HG03575 (cell line): ENCODE results near the gene CREB3L1.

ENCODE experiments used
- ATAC-seq: cut with Tn5 transposase; IDR thresholded peaks from one replicate; pipeline ENCODE4 v1.9.1; 2021; ENCODE audit not compliant: unreplicated experiment, insufficient number of reproducible peaks, low FRiP score; ENCODE audit errors: extremely low read depth

Gene CREB3L1

GRCh38 chr11:46352063-46352841 lies 74.8 kb downstream of the CREB3L1 start:
- no peak for ATAC-seq

GRCh38 chr11:46353698-46354097 lies 76.2 kb downstream of the CREB3L1 start:
- no peak for ATAC-seq

- ATAC-seq: no peak
These were observed 79.5 kb downstream of the CREB3L1 start for GRCh38 chr11:46356924-46357482.

- ATAC-seq: no peak
These were observed 80.0 kb downstream of the CREB3L1 start for GRCh38 chr11:46357483-46357936.

GRCh38 chr11:46359953-46360352 lies 82.5 kb downstream of the CREB3L1 start:
- no peak for ATAC-seq

DNA sequence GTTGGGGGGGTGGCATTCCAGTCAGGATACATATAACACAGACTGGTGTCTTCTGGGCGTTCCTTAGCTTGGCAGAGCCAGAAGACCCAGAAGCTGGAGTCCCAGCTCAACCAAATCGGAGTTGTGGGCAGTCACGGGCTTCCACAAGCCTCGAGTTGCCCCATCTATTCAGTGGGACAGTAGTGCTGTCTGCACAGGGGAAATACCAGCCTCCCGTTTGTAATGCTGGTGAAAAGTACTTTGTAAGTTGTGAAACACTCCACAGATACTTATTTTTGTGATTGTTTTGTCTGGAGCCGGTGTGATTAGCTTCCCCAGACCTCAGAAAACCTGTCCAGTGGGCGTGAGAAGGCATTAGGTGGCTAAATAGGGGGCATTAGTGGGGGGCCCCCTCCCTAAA lies 83.4 kb downstream of the CREB3L1 start:
- ATAC-seq: no peak

DNA sequence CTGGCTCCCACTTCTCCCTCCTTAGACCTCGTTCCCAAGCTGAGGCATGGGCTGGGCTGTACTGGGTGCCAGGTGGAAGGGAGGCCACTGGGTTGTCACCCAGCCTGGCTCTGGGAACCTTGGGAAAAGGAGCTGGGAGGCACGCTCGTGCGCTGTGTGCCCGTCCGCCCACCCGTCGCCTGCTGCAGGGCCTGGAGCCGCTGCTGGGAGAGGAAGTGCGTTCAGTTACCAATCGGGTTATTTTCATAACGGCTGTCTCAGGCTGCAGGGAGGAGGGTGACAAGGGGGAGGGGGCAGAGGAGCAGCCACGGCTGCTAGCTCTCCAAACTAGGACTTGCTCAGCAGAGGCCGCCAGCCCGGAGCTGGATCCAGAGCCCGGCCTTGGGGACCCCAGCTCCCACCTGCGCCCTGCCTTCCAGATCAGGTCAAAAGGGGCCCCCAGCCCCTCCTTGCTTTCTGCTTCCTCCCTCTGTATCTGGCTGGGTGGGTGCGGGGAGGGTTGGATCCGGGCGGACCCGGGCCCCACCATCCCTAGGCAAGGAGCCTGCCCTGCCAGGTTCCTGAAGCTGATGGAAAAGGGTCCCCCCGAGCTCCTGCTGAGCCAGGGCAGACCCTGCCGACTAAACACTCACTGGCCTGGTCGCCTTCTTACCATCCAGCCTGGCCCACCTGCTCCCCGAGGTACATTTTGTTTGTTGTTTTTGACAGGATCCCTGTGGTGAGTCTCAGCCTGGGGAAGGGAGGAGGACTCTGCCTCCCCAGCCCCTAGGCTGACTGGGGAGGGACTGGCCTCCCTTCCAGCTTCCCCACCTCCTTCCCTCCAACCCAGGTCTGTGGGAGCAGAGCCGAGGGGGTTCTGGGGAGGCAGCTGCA lies 84.1 kb downstream of the CREB3L1 start:
- no peak for ATAC-seq

GRCh38 chr11:46362156-46363030 lies 84.9 kb downstream of the CREB3L1 start:
- no peak for ATAC-seq

GRCh38 chr11:46363031-46363407 lies 85.6 kb downstream of the CREB3L1 start:
- ATAC-seq: no peak

GRCh38 chr11:46363455-46364005 lies 86.1 kb downstream of the CREB3L1 start:
- ATAC-seq: no peak

DNA sequence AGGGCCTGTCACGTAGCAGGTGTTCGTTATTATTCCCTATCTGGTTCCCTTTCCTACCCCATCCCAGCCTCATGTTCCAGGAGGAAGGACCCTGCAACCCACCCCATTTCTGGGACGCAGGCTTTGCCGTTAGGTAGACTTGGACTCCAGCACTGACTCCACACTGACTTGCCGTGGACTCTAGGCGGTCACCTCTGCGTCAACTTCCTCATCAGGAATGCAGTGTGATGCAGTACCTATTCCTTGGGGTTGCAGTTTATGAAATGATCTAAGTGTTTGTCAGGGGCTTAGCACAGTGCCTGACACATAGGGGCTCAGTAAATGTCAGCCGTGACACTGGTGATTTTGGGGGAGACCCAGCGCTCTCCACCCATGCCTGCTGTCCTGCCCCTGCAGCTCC lies 86.6 kb downstream of the CREB3L1 start:
- no peak for ATAC-seq

DNA sequence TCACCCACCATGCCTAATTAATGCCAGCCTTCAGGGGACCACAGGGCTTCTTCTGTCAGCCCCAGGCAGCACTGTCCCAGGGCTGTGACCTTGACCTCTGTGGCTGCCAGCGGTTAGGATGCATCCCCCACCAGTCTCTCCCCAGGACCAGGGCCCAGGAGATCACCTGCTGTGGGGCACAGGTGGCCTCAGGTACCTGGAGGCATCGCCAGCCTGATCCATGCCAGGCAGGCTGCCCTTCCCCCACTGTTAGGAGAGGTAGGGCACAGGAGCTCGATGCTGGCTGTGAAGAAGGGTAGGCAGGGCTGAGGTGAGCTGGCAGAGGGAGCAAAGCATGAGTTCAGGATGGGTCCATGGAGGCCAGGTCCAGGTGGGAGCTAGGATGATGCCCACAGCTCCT lies 87.3 kb downstream of the CREB3L1 start:
- ATAC-seq: no peak

DNA sequence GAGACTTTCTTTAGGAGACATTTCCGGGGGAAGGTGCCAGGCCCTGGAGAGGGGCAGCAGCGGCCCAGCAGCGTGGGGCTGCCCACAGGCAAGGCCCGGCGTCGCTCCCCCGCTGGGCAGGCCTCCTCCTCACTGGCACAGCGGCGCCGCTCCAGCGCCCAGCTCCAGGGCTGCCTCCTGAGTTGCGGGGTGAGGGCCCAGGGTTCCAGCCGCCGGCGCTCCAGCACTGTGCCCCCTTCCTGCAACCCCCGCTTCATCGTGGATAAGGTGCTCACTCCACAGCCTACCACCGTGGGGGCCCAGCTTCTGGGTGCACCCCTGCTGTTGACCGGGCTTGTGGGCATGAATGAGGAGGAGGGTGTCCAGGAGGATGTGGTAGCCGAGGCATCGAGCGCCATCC lies 88.8 kb downstream of the CREB3L1 start:
- no peak for ATAC-seq

DNA sequence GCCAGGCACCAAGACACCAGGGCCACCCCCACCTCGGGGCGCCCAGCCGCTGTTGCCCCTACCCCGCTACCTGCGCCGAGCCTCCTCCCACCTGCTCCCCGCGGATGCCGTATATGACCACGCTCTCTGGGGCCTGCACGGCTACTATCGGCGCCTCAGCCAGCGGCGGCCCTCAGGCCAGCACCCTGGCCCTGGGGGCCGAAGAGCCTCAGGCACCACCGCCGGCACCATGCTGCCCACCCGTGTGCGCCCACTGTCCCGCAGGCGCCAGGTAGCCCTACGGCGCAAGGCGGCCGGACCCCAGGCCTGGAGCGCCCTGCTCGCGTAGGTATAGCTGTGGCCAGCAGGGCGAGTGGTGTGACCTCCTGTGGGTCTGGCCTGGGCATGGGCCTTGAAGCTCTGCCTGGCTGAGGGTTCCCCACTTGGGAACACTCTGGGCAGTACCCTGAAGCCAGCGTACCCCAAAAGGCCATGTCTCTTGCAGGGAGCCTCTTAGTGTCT lies 89.2 kb downstream of the CREB3L1 start:
- ATAC-seq: no peak

- ATAC-seq: no peak
These were observed 89.9 kb downstream of the CREB3L1 start for GRCh38 chr11:46367244-46367915.

DNA sequence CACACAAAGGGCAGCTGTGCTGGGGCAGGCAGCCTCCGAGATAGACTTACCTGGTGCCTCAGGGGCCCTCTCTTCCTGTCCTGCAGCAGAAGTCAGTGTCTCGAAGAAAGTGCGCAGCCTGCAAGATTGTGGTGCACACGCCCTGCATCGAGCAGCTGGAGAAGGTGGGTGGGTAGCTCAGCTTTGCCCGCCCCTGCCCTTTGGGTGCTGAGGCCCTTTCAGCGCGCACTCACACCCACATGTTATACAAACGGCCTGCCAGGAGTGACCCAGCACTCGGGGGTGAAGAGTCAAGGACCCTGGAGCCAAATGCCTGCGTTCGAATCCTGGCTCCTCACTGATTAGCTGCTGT lies 90.4 kb downstream of the CREB3L1 start:
- no peak for ATAC-seq

DNA sequence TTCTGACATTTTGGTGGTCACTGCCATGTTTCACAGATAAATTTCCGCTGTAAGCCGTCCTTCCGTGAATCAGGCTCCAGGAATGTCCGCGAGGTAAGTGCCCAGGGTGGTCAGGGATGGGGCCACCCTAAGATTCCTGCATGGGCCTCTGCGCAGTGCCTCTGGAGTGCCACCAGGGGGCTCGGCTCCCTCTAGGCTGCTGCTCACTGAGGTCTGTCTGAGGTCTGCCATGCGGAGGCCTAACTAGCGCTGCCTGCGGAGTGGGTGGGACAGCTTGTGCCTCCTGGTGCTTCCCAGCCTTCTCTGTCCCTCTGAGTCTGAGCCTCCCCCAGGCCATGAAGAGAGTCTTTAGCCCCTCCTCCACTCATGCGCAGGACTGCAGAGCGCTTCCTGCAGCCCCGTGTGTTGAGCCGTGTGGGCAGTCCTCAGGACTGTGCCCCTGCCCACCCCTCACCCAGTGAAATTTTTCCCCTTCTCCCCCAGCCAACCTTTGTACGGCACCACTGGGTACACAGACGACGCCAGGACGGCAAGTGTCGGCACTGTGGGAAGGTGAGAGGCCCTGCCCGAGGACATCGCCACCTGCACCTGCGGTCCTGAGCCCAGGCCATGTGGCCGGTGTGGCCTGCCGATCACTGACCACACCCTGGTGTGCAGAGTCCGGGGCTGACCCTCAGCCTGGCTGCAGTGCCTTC lies 92.1 kb downstream of the CREB3L1 start:
- ATAC-seq: no peak

DNA sequence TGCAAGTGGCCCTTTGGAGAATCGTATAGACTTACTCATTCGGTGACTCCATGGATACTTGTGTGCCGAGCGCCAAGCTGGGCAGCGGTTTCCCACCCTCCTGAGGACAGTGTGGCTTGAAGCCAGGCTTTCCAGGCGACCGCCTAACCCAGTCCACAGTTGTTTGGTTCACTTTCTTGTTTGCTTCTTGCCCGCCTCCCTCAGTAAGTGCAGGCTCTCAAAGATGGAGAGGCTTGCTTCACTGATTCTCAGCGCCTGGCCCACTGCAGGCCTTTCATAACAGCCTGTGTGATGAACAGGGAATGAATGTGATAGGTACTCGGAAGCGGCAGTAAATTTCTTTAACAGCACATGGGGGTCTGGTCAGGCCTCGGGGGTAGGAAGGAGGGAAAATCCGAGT lies 92.8 kb downstream of the CREB3L1 start:
- ATAC-seq: no peak
